ENCODE measurements around the gene RBBP8NL.

The RBBP8NL gene

GRCh38 chr20:62427172-62428001, at the start of gene RBBP8NL:
TSS of gene RBBP8NL (minus strand) at chr20:62427539. CDS start at chr20:62419647, 7,892 bp downstream.
- DNase-seq = no peak

- no peak for DNase-seq
Observed at GRCh38 chr20:62476056-62476838, 48.9 kb upstream of the RBBP8NL start.

GRCh38 chr20:62475772-62476055, 48.4 kb upstream of the RBBP8NL start, which contains the start of gene GATA5:
TSS of gene GATA5 (minus strand) at chr20:62475995. CDS start at chr20:62475521, 474 bp downstream.
- DNase-seq = no peak

- no peak for DNase-seq
Observed at GRCh38 chr20:62475027-62475771, 47.9 kb upstream of the RBBP8NL start.

- no peak for DNase-seq
Observed at GRCh38 chr20:62474604-62475026, 47.3 kb upstream of the RBBP8NL start.

GRCh38 chr20:62473717-62474603, 46.6 kb upstream of the RBBP8NL start:
- no peak for DNase-seq

- no peak for DNase-seq
Observed at GRCh38 chr20:62472941-62473585, 45.7 kb upstream of the RBBP8NL start.

GRCh38 chr20:62472138-62472940, 45.0 kb upstream of the RBBP8NL start:
- DNase-seq = no peak

- DNase-seq = no peak
Observed at GRCh38 chr20:62470459-62470858, 43.1 kb upstream of the RBBP8NL start.

GRCh38 chr20:62470001-62470400, 42.7 kb upstream of the RBBP8NL start:
- no peak for DNase-seq

- DNase-seq = no peak
Observed at GRCh38 chr20:62469352-62469751, 42.0 kb upstream of the RBBP8NL start.

- DNase-seq = no peak
Observed at GRCh38 chr20:62466806-62467537, 39.6 kb upstream of the RBBP8NL start.

- DNase-seq = no peak
Observed at GRCh38 chr20:62466072-62466760, 38.9 kb upstream of the RBBP8NL start.

GRCh38 chr20:62464990-62465389, 37.7 kb upstream of the RBBP8NL start:
- DNase-seq = no peak

GRCh38 chr20:62464425-62464770, 37.1 kb upstream of the RBBP8NL start:
- DNase-seq = no peak

- DNase-seq = no peak
Observed at GRCh38 chr20:62463651-62464424, 36.5 kb upstream of the RBBP8NL start.

- DNase-seq = no peak
Observed at GRCh38 chr20:62462976-62463592, 35.7 kb upstream of the RBBP8NL start.

GRCh38 chr20:62461834-62462233, 34.5 kb upstream of the RBBP8NL start:
- no peak for DNase-seq
